Neural progenitor cell (in vitro differentiated cells): ENCODE results near the gene CNN2. TPM values are rescaled to one million over a fixed set of nuclear protein-coding genes. Genes with fewer than 3 reads are reported as not detected.

Source experiments
- DNase-seq: peaks from one replicate; pipeline ENCODE4 v3.0.0-alpha.2; 2016; ENCODE audit warnings: low spot score
- H2AFZ ChIP-seq: fragments of 200-600 bp; sonication (generic); replicated peaks from 2 replicates; pipeline ENCODE4 v1.6.1; 2016; ENCODE audit warnings: antibody characterized with exemption
- H3F3A ChIP-seq: fragments of 200-600 bp; sonication (generic); 2 replicates; pipeline ENCODE4 v1.6.1; 2016; ENCODE audit warnings: antibody characterized with exemption, low read depth
- H3K27ac ChIP-seq: fragments of 200-600 bp; sonication (generic); 2 replicates; pipeline ENCODE4 v1.5.1; 2016; ENCODE audit warnings: mild to moderate bottlenecking
- H3K27me3 ChIP-seq: fragments of 200-600 bp; sonication (generic); 2 replicates; pipeline ENCODE4 v1.6.1; 2016; ENCODE audit warnings: mild to moderate bottlenecking, moderate library complexity
- H3K36me3 ChIP-seq: fragments of 200-600 bp; sonication (generic); 2 replicates; pipeline ENCODE4 v1.5.1; 2016
- H3K4me1 ChIP-seq: fragments of 200-600 bp; sonication (generic); 2 replicates; pipeline ENCODE4 v1.6.1; 2016; ENCODE audit warnings: mixed run types
- H3K4me2 ChIP-seq: fragments of 200-600 bp; sonication (generic); 2 replicates; pipeline ENCODE4 v1.6.1; 2016
- H3K4me3 ChIP-seq: fragments of 200-600 bp; sonication (generic); 2 replicates; pipeline ENCODE4 v1.5.1; 2016
- H3K79me2 ChIP-seq: fragments of 200-600 bp; sonication (generic); 2 replicates; pipeline ENCODE4 v1.6.1; 2016; ENCODE audit warnings: low read depth
- H3K9ac ChIP-seq: fragments of 200-600 bp; sonication (generic); 2 replicates; pipeline ENCODE4 v1.6.1; 2016
- H3K9me3 ChIP-seq: fragments of 200-600 bp; sonication (generic); 2 replicates; pipeline ENCODE4 v1.5.1; 2016; ENCODE audit warnings: low read depth
- H4K20me1 ChIP-seq: fragments of 200-600 bp; sonication (generic); 2 replicates; pipeline ENCODE4 v1.6.1; 2016; ENCODE audit warnings: low read depth
- H3K27ac Mint-ChIP-seq: 3 replicates; pipeline ENCODE4 v1.8.0; 2021; ENCODE audit warnings: mixed read lengths
- H3K27me3 Mint-ChIP-seq: 2 replicates; pipeline ENCODE4 v1.8.0; 2022; ENCODE audit warnings: low read depth, mild to moderate bottlenecking, inconsistent platforms, moderate library complexity, mixed read lengths; ENCODE audit not compliant: insufficient read depth
- H3K36me3 Mint-ChIP-seq: 3 replicates; pipeline ENCODE4 v1.8.0; 2021; ENCODE audit warnings: mixed read lengths
- H3K4me1 Mint-ChIP-seq: 3 replicates; pipeline ENCODE4 v1.8.0; 2021; ENCODE audit warnings: mixed read lengths
- H3K4me3 Mint-ChIP-seq: 3 replicates; pipeline ENCODE4 v1.8.0; 2021; ENCODE audit warnings: mild to moderate bottlenecking, moderate library complexity, mixed read lengths
- H3K9me3 Mint-ChIP-seq: 3 replicates; pipeline ENCODE4 v1.8.0; 2020; ENCODE audit warnings: mixed read lengths
- CTCF ChIP-seq: fragments of 200-600 bp; sonication (generic); IDR thresholded peaks from 2 replicates; pipeline ENCODE4 v1.5.1; 2017; ENCODE audit warnings: antibody characterized with exemption, mild to moderate bottlenecking
- EZH2 ChIP-seq: fragments of 200-600 bp; sonication (generic); IDR thresholded peaks from 2 replicates; pipeline ENCODE4 v1.6.1; 2017; ENCODE audit warnings: antibody characterized with exemption, mild to moderate bottlenecking, moderate library complexity
- EZH2phosphoT487 ChIP-seq: fragments of 200-600 bp; sonication (generic); IDR thresholded peaks from 2 replicates; pipeline ENCODE4 v1.6.1; 2017; ENCODE audit warnings: antibody characterized with exemption
- total RNA-seq: library from RNA; depleted of rRNA; stranded (reverse); fragments of >200 nt; gene quantifications from 2 replicates; pipeline ENCODE4 v1.2.3, GENCODE V29; 2015; ENCODE audit warnings: low replicate concordance

Gene CNN2
- total RNA-seq, 1 donor from 2014 or later, result 131 TPM

- Histone ChIP-seq H3F3A (no peaks in the 10 kb centered on the region), H3K4me3 (no peak overlapping the region), H3K9me3 (no peaks in the 10 kb centered on the region), H4K20me1 (no peaks in the 10 kb centered on the region), H3K27ac (no peak overlapping the region), H2AFZ (no peak overlapping the region), H3K79me2 (no peaks in the 10 kb centered on the region), H3K27me3 (no peaks in the 10 kb centered on the region), H3K4me1 (no peaks in the 10 kb centered on the region), H3K4me2 (no peak overlapping the region), H3K36me3 (no peaks in the 10 kb centered on the region), H3K9ac (no peak overlapping the region)
- no peaks in the 10 kb centered on the region for H3K27me3 Mint-ChIP-seq
- H3K36me3 Mint-ChIP-seq, result no peaks in the 10 kb centered on the region
- no peak for DNase-seq
- no peak overlapping the region for H3K27ac Mint-ChIP-seq
- H3K9me3 Mint-ChIP-seq, result no peaks in the 10 kb centered on the region
- no peaks in the 10 kb centered on the region for H3K4me1 Mint-ChIP-seq
- TF ChIP-seq EZH2phosphoT487 (no peak), CTCF (no peak), EZH2 (no peak)
- H3K4me3 Mint-ChIP-seq, result no peak overlapping the region
Measured at GRCh38 chr19:1007399-1008251, 18.8 kb upstream of the CNN2 start.

DNA sequence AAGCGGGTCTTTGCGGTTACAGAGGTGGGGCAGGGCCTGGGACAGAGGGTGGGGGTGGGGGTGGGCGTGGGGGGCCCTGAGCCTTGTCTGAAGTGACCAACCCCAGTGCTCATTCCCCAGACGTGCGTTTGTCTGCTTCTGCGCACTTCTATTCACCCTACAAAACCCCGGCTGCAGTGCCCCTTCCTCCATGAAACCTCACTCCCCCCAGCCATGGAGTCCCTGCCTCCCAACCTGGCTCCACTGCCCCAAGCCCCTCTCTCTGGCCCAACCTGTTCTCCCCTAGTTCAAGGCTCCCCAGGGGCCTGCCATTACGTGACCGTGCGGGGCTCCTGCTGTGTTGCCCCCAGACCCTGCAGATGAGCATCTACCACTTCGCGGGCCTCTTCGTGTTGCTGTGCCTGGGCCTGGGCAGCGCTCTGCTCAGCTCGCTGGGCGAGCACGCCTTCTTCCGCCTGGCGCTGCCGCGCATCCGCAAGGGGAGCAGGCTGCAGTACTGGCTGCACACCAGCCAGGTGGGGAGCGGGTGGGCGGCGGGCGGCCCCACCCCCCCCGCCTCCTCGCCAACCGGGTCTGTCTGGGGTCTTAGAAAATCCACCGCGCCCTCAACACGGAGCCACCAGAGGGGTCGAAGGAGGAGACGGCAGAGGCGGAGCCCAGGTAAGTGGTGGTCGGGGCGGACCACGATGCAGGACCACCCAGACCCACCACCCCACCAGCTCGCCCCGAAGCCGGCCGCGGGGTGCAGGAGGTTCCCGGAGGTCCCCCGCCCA, 18.0 kb upstream of the CNN2 start:
- no peak overlapping the region for H2AFZ ChIP-seq
- H3K4me3 ChIP-seq, result no peak overlapping the region
- H3K79me2 ChIP-seq, result no peaks in the 10 kb centered on the region
- Mint-ChIP-seq H3K4me3 (no peak overlapping the region), H3K27ac (no peak overlapping the region), H3K4me1 (no peaks in the 10 kb centered on the region), H3K9me3 (no peaks in the 10 kb centered on the region), H3K27me3 (no peaks in the 10 kb centered on the region), H3K36me3 (no peaks in the 10 kb centered on the region)
- H3F3A ChIP-seq, result no peaks in the 10 kb centered on the region
- no peaks in the 10 kb centered on the region for H3K4me1 ChIP-seq
- no peaks in the 10 kb centered on the region for H3K36me3 ChIP-seq
- H3K9ac ChIP-seq, result no peak overlapping the region
- H3K27me3 ChIP-seq, result no peaks in the 10 kb centered on the region
- H4K20me1 ChIP-seq, result no peaks in the 10 kb centered on the region
- no peak for TF ChIP-seq CTCF
- TF ChIP-seq EZH2, result no peak
- DNase-seq, result no peak
- no peaks in the 10 kb centered on the region for H3K9me3 ChIP-seq
- H3K27ac ChIP-seq, result no peak overlapping the region
- no peak overlapping the region for H3K4me2 ChIP-seq

DNA sequence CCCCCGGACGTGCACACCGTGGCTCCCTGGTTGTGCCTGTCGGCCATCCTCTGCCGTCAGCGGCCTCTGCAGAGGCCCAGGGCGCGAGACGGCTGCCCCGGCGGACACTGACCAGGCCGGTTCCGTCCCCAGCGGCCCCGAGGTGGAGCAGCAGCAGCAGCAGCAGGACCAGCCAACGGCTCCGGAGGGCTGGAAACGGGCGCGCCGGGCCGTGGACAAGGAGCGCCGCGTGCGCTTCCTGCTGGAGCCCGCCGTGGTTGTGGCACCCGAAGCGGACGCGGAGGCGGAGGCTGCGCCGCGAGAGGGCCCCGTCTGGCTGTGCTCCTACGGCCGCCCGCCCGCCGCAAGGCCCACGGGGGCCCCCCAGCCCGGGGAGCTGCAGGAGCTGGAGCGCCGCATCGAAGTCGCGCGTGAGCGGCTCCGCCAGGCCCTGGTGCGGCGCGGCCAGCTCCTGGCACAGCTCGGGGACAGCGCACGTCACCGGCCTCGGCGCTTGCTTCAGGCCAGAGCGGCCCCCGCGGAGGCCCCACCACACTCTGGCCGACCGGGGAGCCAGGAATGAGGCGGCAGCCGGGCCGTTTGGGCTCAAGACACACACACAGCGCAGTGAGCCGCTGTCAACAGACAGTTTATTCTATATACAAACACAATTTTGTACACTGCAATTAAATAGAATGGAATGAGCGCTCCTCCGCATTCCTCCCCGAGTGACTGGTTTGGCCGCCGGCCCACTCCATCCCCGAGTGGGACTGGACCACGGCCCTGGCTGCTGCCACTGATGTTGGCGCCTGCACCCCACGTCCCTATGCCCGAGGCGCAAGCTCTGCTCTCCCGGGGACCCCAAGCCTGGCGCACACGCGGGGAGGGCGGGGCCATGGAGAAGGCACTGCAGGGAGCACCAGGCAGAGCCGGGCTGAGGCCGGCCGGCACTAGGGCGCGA, 17.1 kb upstream of the CNN2 start:
- Mint-ChIP-seq H3K4me3 (no peak overlapping the region), H3K27me3 (no peaks in the 10 kb centered on the region), H3K4me1 (no peaks in the 10 kb centered on the region), H3K36me3 (no peaks in the 10 kb centered on the region), H3K27ac (no peak overlapping the region), H3K9me3 (no peaks in the 10 kb centered on the region)
- Histone ChIP-seq H3K27me3 (no peaks in the 10 kb centered on the region), H3K36me3 (no peaks in the 10 kb centered on the region), H3K79me2 (peaks cover 2% of the 10 kb centered on the region), H3K9ac (no peak overlapping the region), H3K4me1 (no peaks in the 10 kb centered on the region), H2AFZ (no peak overlapping the region), H3K4me2 (no peak overlapping the region), H3K9me3 (no peaks in the 10 kb centered on the region), H3K27ac (no peak overlapping the region), H3K4me3 (no peak overlapping the region), H4K20me1 (peaks cover 5% of the 10 kb centered on the region), H3F3A (no peaks in the 10 kb centered on the region)
- TF ChIP-seq CTCF, result no peak
- no peak for TF ChIP-seq EZH2
- TF ChIP-seq EZH2phosphoT487, result no peak
- DNase-seq, result no peak
